Measurements from ENCODE around the gene B3GAT1.

The B3GAT1 gene

GRCh38 chr11:134407321-134407828, 4.7 kb downstream of the B3GAT1 start:
- Mint-ChIP-seq H3K9me3 (no peaks in the 10 kb centered on the region), H3K27me3 (ENCODE audit: low read depth) (peaks cover 57% of the 10 kb centered on the region), H3K27ac (no peak overlapping the region), H3K36me3 (ENCODE audit: low read depth) (no peaks in the 10 kb centered on the region), H3K4me3 (peak overlapping the region in 1 of 3 experiments; percentile 62), H3K4me1 (no peaks in the 10 kb centered on the region)
- no peak for TF ChIP-seq CTCF (IDR thresholded peaks at IDR 0.05; ENCODE audit: unreplicated experiment in 3 of 3)

GRCh38 chr11:134406264-134407185, 5.5 kb downstream of the B3GAT1 start:
- Mint-ChIP-seq H3K9me3 (no peaks in the 10 kb centered on the region), H3K4me3 (no peak overlapping the region), H3K27ac (no peak overlapping the region), H3K36me3 (ENCODE audit: low read depth) (no peaks in the 10 kb centered on the region), H3K4me1 (no peaks in the 10 kb centered on the region), H3K27me3 (ENCODE audit: low read depth) (peaks cover 57% of the 10 kb centered on the region)
- no peak for TF ChIP-seq CTCF (IDR thresholded peaks at IDR 0.05; ENCODE audit: unreplicated experiment in 3 of 3)

- peaks cover 55% of the 10 kb centered on the region for H3K27me3 Mint-ChIP-seq (ENCODE audit: low read depth)
- H3K9me3 Mint-ChIP-seq, result peaks cover 3% of the 10 kb centered on the region
- no peak overlapping the region for H3K27ac Mint-ChIP-seq
- H3K4me1 Mint-ChIP-seq, result no peaks in the 10 kb centered on the region
- no peak for TF ChIP-seq CTCF (IDR thresholded peaks at IDR 0.05; ENCODE audit: unreplicated experiment in 3 of 3)
- H3K4me3 Mint-ChIP-seq, result no peak overlapping the region
- H3K36me3 Mint-ChIP-seq (ENCODE audit: low read depth), result no peaks in the 10 kb centered on the region
Observed at GRCh38 chr11:134405841-134406240, 6.2 kb downstream of the B3GAT1 start.

GRCh38 chr11:134405436-134405835, 6.6 kb downstream of the B3GAT1 start:
- Mint-ChIP-seq H3K9me3 (peaks cover 3% of the 10 kb centered on the region), H3K27me3 (ENCODE audit: low read depth) (peaks cover 55% of the 10 kb centered on the region), H3K4me3 (no peak overlapping the region), H3K4me1 (no peaks in the 10 kb centered on the region), H3K36me3 (ENCODE audit: low read depth) (no peaks in the 10 kb centered on the region), H3K27ac (no peak overlapping the region)
- TF ChIP-seq CTCF (IDR thresholded peaks at IDR 0.05; ENCODE audit: unreplicated experiment in 3 of 3), result no peak

- Mint-ChIP-seq H3K9me3 (peaks cover 3% of the 10 kb centered on the region), H3K4me1 (no peaks in the 10 kb centered on the region), H3K27me3 (ENCODE audit: low read depth) (peaks cover 53% of the 10 kb centered on the region), H3K4me3 (no peak overlapping the region), H3K27ac (no peak overlapping the region), H3K36me3 (ENCODE audit: low read depth) (no peaks in the 10 kb centered on the region)
- TF ChIP-seq CTCF (IDR thresholded peaks at IDR 0.05; ENCODE audit: unreplicated experiment in 3 of 3), result no peak
Observed at GRCh38 chr11:134404575-134405341, 7.3 kb downstream of the B3GAT1 start.
